ENCODE data around the gene KCNMA1.

DNA sequence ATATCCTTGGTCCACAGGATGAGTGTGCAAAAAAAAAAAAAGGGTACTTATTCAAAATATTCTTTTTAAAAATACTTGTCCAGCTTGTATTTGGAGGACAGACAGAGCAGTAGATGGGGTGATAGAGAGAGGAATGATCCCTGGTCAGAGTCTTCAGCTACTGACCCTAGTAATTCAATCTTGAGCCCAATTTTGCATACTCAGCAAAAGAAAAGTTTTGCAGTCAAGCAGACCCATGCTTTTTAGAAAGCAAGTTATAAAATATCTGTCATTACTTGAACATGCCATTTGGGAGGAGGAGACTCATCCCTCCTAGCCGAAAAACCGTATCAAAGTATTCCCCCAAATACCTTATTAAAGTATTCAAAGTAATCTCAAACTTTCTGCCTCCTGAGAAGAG is 585.0 kb downstream of the KCNMA1 start:
- no peak for TF ChIP-seq ZNF384 (IDR thresholded peaks at IDR 0.05; ENCODE audit: borderline replicate concordance, low read depth, low read length)
- TF ChIP-seq, protein P1, sequence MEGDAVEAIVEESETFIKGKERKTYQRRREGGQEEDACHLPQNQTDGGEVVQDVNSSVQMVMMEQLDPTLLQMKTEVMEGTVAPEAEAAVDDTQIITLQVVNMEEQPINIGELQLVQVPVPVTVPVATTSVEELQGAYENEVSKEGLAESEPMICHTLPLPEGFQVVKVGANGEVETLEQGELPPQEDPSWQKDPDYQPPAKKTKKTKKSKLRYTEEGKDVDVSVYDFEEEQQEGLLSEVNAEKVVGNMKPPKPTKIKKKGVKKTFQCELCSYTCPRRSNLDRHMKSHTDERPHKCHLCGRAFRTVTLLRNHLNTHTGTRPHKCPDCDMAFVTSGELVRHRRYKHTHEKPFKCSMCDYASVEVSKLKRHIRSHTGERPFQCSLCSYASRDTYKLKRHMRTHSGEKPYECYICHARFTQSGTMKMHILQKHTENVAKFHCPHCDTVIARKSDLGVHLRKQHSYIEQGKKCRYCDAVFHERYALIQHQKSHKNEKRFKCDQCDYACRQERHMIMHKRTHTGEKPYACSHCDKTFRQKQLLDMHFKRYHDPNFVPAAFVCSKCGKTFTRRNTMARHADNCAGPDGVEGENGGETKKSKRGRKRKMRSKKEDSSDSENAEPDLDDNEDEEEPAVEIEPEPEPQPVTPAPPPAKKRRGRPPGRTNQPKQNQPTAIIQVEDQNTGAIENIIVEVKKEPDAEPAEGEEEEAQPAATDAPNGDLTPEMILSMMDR (IDR thresholded peaks at IDR 0.05 in 2 of 3, conservative IDR thresholded peaks at IDR 0.05 in 1 of 3; ENCODE audit: control insufficient read depth in 2 of 3, extremely low read depth in 1 of 3, insufficient read depth in 1 of 3, low read depth in 3 of 3, low read length in 3 of 3): no peak
- TF ChIP-seq MXI1 (IDR thresholded peaks at IDR 0.05; ENCODE audit: low read depth, low read length): no peak
- no peak for TF ChIP-seq SP1 (IDR thresholded peaks at IDR 0.05; ENCODE audit: low read depth, low read length)
- no peak for TF ChIP-seq TARDBP (IDR thresholded peaks at IDR 0.05; ENCODE audit: borderline replicate concordance)
- TF ChIP-seq STAT1 (conservative IDR thresholded peaks at IDR 0.05): no peak
- TF ChIP-seq CREB1 (IDR thresholded peaks at IDR 0.05; ENCODE audit: low read depth): no peak
- TF ChIP-seq, protein P2, sequence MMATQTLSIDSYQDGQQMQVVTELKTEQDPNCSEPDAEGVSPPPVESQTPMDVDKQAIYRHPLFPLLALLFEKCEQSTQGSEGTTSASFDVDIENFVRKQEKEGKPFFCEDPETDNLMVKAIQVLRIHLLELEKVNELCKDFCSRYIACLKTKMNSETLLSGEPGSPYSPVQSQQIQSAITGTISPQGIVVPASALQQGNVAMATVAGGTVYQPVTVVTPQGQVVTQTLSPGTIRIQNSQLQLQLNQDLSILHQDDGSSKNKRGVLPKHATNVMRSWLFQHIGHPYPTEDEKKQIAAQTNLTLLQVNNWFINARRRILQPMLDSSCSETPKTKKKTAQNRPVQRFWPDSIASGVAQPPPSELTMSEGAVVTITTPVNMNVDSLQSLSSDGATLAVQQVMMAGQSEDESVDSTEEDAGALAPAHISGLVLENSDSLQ (IDR thresholded peaks at IDR 0.05): no peak
- no peak for TF ChIP-seq POLR2AphosphoS5 (IDR thresholded peaks at IDR 0.05; ENCODE audit: low read length)
- no peak for TF ChIP-seq ZNF207 (IDR thresholded peaks at IDR 0.05; ENCODE audit: borderline replicate concordance)
- no peak for TF ChIP-seq ZNF622 (IDR thresholded peaks at IDR 0.05)
